ENCODE results near the gene VTI1A. TPM values are rescaled to one million over a fixed set of nuclear protein-coding genes. Genes with fewer than 3 reads are reported as not detected.

VTI1A gene
- total and polyA plus RNA-seq, 2 experiments from 2014 or later, result 26.8 to 31.0 TPM

DNA sequence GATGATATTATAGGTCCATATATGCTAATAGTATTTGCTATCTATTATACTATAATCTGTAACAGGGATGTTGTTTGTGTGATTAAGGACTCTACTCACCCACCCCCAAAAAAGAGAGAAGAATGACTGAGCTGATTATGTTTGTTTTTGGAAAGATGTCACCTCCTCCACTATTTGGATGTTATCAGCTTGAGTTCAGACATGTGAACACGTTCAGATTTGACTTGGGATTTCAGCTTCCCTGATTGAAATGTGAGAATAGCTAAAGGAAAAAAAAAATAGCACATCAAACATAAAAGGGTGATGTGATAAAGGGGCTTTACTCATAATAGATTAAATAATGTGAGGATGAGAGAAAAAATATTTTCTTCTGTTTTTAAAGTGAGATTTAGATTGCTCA is 81.2 kb downstream of the VTI1A start (continued):
- TF ChIP-seq, protein P1, sequence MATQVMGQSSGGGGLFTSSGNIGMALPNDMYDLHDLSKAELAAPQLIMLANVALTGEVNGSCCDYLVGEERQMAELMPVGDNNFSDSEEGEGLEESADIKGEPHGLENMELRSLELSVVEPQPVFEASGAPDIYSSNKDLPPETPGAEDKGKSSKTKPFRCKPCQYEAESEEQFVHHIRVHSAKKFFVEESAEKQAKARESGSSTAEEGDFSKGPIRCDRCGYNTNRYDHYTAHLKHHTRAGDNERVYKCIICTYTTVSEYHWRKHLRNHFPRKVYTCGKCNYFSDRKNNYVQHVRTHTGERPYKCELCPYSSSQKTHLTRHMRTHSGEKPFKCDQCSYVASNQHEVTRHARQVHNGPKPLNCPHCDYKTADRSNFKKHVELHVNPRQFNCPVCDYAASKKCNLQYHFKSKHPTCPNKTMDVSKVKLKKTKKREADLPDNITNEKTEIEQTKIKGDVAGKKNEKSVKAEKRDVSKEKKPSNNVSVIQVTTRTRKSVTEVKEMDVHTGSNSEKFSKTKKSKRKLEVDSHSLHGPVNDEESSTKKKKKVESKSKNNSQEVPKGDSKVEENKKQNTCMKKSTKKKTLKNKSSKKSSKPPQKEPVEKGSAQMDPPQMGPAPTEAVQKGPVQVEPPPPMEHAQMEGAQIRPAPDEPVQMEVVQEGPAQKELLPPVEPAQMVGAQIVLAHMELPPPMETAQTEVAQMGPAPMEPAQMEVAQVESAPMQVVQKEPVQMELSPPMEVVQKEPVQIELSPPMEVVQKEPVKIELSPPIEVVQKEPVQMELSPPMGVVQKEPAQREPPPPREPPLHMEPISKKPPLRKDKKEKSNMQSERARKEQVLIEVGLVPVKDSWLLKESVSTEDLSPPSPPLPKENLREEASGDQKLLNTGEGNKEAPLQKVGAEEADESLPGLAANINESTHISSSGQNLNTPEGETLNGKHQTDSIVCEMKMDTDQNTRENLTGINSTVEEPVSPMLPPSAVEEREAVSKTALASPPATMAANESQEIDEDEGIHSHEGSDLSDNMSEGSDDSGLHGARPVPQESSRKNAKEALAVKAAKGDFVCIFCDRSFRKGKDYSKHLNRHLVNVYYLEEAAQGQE (IDR thresholded peaks at IDR 0.05; ENCODE audit: unreplicated experiment), result no peak
- TF ChIP-seq CREB1 (CRISPR knock-in tag; IDR thresholded peaks at IDR 0.05; ENCODE audit: low read depth) (no peak), NANOG (IDR thresholded peaks at IDR 0.05; ENCODE audit: borderline replicate concordance) (no peak), EZH2 (IDR thresholded peaks at IDR 0.05; ENCODE audit: low read depth, unreplicated experiment) (no peak), STAT1 (IDR thresholded peaks at IDR 0.05; ENCODE audit: unreplicated experiment) (no peak)
- TF ChIP-seq, protein P2, sequence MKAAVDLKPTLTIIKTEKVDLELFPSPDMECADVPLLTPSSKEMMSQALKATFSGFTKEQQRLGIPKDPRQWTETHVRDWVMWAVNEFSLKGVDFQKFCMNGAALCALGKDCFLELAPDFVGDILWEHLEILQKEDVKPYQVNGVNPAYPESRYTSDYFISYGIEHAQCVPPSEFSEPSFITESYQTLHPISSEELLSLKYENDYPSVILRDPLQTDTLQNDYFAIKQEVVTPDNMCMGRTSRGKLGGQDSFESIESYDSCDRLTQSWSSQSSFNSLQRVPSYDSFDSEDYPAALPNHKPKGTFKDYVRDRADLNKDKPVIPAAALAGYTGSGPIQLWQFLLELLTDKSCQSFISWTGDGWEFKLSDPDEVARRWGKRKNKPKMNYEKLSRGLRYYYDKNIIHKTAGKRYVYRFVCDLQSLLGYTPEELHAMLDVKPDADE (IDR thresholded peaks at IDR 0.05), result no peak

DNA sequence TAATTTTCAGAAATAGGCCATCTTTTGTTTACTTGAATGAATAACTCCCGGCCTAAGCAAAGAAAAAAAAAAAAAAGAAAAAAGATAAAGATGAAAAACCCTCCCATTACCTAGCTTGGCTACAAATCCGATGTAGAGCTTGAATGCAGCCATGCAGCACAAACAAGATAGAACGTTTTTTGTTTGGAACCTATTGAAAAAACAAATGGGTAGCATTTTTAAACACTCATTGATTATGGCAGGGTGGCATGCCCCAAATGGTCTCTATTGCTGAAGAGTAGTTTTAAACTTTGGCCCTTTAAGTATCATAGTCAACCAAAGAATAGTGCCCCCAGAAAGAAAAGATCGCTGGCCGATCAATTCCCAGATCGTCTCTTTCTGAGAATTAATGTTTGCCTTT is 84.4 kb downstream of the VTI1A start:
- Histone ChIP-seq H3K4me2 (no peak overlapping the region), H3K79me2 (replicated peaks; ENCODE audit: insufficient read depth) (no peaks in the 10 kb centered on the region), H2AFZ (no peak overlapping the region), H3K4me3 (no peak overlapping the region), H4K20me1 (replicated peaks; ENCODE audit: insufficient read depth) (no peaks in the 10 kb centered on the region), H3K27me3 (ENCODE audit: insufficient read depth) (no peaks in the 10 kb centered on the region), H3F3A (replicated peaks; ENCODE audit: low read depth) (no peaks in the 10 kb centered on the region), H3K4me1 (ENCODE audit: insufficient read depth) (peaks cover 4% of the 10 kb centered on the region; the same call in 1 of the 2 replicates), H3K9me2 (ENCODE audit: insufficient read depth) (no peaks in the 10 kb centered on the region), H3K27ac (ENCODE audit: low read depth) (peak overlapping the region; percentile 29), H3K36me3 (ENCODE audit: insufficient read depth) (no peaks in the 10 kb centered on the region)
- no peaks in the 10 kb centered on the region for H3K9me3 Mint-ChIP-seq
- H3K36me3 Mint-ChIP-seq (ENCODE audit: low read depth), result no peaks in the 10 kb centered on the region
- H3K4me3 Mint-ChIP-seq, result no peak overlapping the region
- peak overlapping the region; percentile 40; the same call in 1 of the 2 replicates for H3K27ac Mint-ChIP-seq
- H3K27me3 Mint-ChIP-seq (ENCODE audit: insufficient read depth, low read depth, poor library complexity), result peaks cover 2% of the 10 kb centered on the region
- ATAC-seq (no peak), DNase-seq (ENCODE audit: low spot score) (no peak)
- H3K4me1 Mint-ChIP-seq, result peaks cover 17% of the 10 kb centered on the region
- TF ChIP-seq JUNB (IDR thresholded peaks at IDR 0.05; ENCODE audit: unreplicated experiment) (no peak), CREB1 (CRISPR knock-in tag; IDR thresholded peaks at IDR 0.05; ENCODE audit: low read depth) (no peak), POLR2AphosphoS5 (IDR thresholded peaks at IDR 0.05; ENCODE audit: low read depth) (no peak), ZNF331 (CRISPR knock-in tag; IDR thresholded peaks at IDR 0.05; ENCODE audit: low read depth) (no peak), CTCF (conservative IDR thresholded peaks at IDR 0.05; ENCODE audit: low read depth in 2 of 2) (no peak), EZH2 (IDR thresholded peaks at IDR 0.05; ENCODE audit: low read depth, unreplicated experiment) (no peak), ZNF114 (CRISPR knock-in tag; IDR thresholded peaks at IDR 0.05) (no peak), EZH2phosphoT487 (IDR thresholded peaks at IDR 0.05; ENCODE audit: unreplicated experiment) (no peak)
- TF ChIP-seq, protein P1 (IDR thresholded peaks at IDR 0.05; ENCODE audit: unreplicated experiment), result no peak
